SK-N-SH (cell line): ENCODE results near the gene CACNA1D. TPM values are rescaled to one million over a fixed set of nuclear protein-coding genes. Genes with fewer than 3 reads are reported as not detected.

Experiments used
- CTCF ChIA-PET: fragments of 300-600, 350-600 bp; formaldehyde crosslinking; extraction: SDS; loops from one replicate; lab custom pipeline; 2021; lab: Yijun Ruan, JAX
- POLR2A ChIA-PET: fragments of 350-600 bp; sonication (Branson Sonifier 250); formaldehyde crosslinking; extraction: SDS; loops from one replicate; lab custom pipeline; 2020; ENCODE audit warnings: antibody characterized with exemption, inconsistent platforms; lab: Yijun Ruan, JAX
- DNase-seq: peaks from one replicate; pipeline ENCODE4 v3.0.0; 2012
- H2AFZ ChIP-seq: fragments of 200-600 bp; sonication (generic); 2 replicates; pipeline ENCODE4 v1.8.1; 2016; ENCODE audit warnings: antibody characterized with exemption, mild to moderate bottlenecking, low read depth
- H3F3A ChIP-seq: fragments of 200-600 bp; sonication (generic); replicated peaks from 2 replicates; pipeline ENCODE3; 2016; ENCODE audit warnings: antibody characterized with exemption, mild to moderate bottlenecking; ENCODE audit not compliant: insufficient read depth
- H3K27ac ChIP-seq, 2 experiments: fragments of 200-500 bp in 1 of 2; fragments of 200-600 bp in 1 of 2; sonication (Bioruptor generic) in 1 of 2; sonication (generic), shearing (Covaris generic) in 1 of 2; 2 replicates each; pipeline versions ENCODE4 v1.5.1 to v1.6.1; 2014 to 2016; ENCODE audit warnings: low read depth in 2 of 2, inconsistent platforms in 1 of 2, low read length in 1 of 2, mild to moderate bottlenecking in 1 of 2, mixed read lengths in 1 of 2
- H3K27me3 ChIP-seq: fragments of 200-600 bp; sonication (generic), shearing (Covaris generic); 2 replicates; pipeline ENCODE4 v1.6.1; 2016; ENCODE audit warnings: mixed run types; ENCODE audit not compliant: insufficient read depth
- H3K36me3 ChIP-seq, 2 experiments: fragments of 200-500 bp in 1 of 2; fragments of 200-600 bp in 1 of 2; sonication (Bioruptor generic) in 1 of 2; sonication (generic) in 1 of 2; replicated peaks in 1 of 2; 2 replicates each; pipeline versions ENCODE3 to v1.5.1; 2014 to 2016; ENCODE audit warnings: low read length in 1 of 2, mild to moderate bottlenecking in 1 of 2; ENCODE audit not compliant: insufficient read depth in 2 of 2, control insufficient read depth in 1 of 2
- H3K4me1 ChIP-seq, 2 experiments: fragments of 200-500 bp in 1 of 2; fragments of 200-600 bp in 1 of 2; sonication (Bioruptor generic) in 1 of 2; sonication (generic), shearing (Covaris generic) in 1 of 2; 2 replicates each; pipeline versions ENCODE4 v1.5.1 to v1.6.1; 2014 to 2016; ENCODE audit warnings: low read depth in 1 of 2, low read length in 1 of 2, mixed run types in 1 of 2; ENCODE audit not compliant: insufficient read depth in 2 of 2, control insufficient read depth in 1 of 2
- H3K4me2 ChIP-seq: fragments of 200-600 bp; sonication (generic), shearing (Covaris generic); 2 replicates; pipeline ENCODE4 v1.6.1; 2017; ENCODE audit warnings: mixed run types
- H3K4me3 ChIP-seq, 2 experiments: fragments of 200-500 bp in 1 of 2; fragments of 200-600 bp in 1 of 2; sonication (Bioruptor generic) in 1 of 2; sonication (generic), shearing (Covaris generic) in 1 of 2; 2 replicates each; pipeline versions ENCODE4 v1.5.1 to v1.8.1; 2014 to 2016; ENCODE audit warnings: low read depth in 2 of 2, inconsistent platforms in 1 of 2, low read length in 1 of 2, mild to moderate bottlenecking in 1 of 2, mixed read lengths in 1 of 2, moderate library complexity in 1 of 2
- H3K79me2 ChIP-seq: fragments of 200-600 bp; sonication (generic); 2 replicates; pipeline ENCODE4 v1.8.1; 2017; ENCODE audit warnings: mild to moderate bottlenecking; ENCODE audit not compliant: insufficient read depth
- H3K9ac ChIP-seq: fragments of 200-600 bp; sonication (generic); 2 replicates; pipeline ENCODE4 v1.6.1; 2017; ENCODE audit warnings: mixed run types
- H3K9me2 ChIP-seq: fragments of 200-600 bp; sonication (generic); 2 replicates; pipeline ENCODE4 v1.6.1; 2017; ENCODE audit warnings: mixed run types
- H3K9me3 ChIP-seq: fragments of 200-600 bp; sonication (generic); 2 replicates; pipeline ENCODE4 v1.6.1; 2017; ENCODE audit warnings: mixed run types, mild to moderate bottlenecking, moderate library complexity
- H4K20me1 ChIP-seq: fragments of 200-600 bp; sonication (generic); 2 replicates; pipeline ENCODE4 v1.6.1; 2017; ENCODE audit warnings: mild to moderate bottlenecking, mixed run types; ENCODE audit not compliant: insufficient read depth
- CHD2 ChIP-seq: fragments of 150-350 bp; IDR thresholded peaks from 2 replicates; pipeline ENCODE4 v1.6.1; 2018; ENCODE audit warnings: low read length; ENCODE audit not compliant: partially characterized antibody
- EP300 ChIP-seq, 2 experiments: IDR thresholded peaks; 2 replicates each; pipeline versions ENCODE4 v1.4.0 to v1.6.1; 2012; ENCODE audit warnings: borderline replicate concordance in 1 of 2, low read depth in 1 of 2, low read length in 1 of 2
- FOSL2 ChIP-seq: IDR thresholded peaks from 2 replicates; pipeline ENCODE4 v1.4.0; 2012; ENCODE audit warnings: low read depth, mild to moderate bottlenecking, moderate library complexity, borderline replicate concordance
- FOXM1 ChIP-seq: IDR thresholded peaks from 2 replicates; pipeline ENCODE4 v1.4.0; 2012; ENCODE audit warnings: low read depth, mild to moderate bottlenecking
- GABPA ChIP-seq: IDR thresholded peaks from 2 replicates; pipeline ENCODE4 v1.4.0; 2012; ENCODE audit warnings: low read depth, mild to moderate bottlenecking
- IRF3 ChIP-seq: fragments of 150-350 bp; IDR thresholded peaks from 2 replicates; pipeline ENCODE4 v1.6.1; 2016; ENCODE audit warnings: mild to moderate bottlenecking, low read depth, low read length
- MXI1 ChIP-seq: IDR thresholded peaks from 2 replicates; pipeline ENCODE4 v1.6.1; 2012; ENCODE audit warnings: mild to moderate bottlenecking, low read depth, low read length, improper control_type of control experiment
- NFIC ChIP-seq: IDR thresholded peaks from 2 replicates; pipeline ENCODE4 v1.4.0; 2012; ENCODE audit warnings: borderline replicate concordance
- RCOR1 ChIP-seq: fragments of 150-350 bp; IDR thresholded peaks from 2 replicates; pipeline ENCODE4 v1.6.1; 2017; ENCODE audit warnings: antibody characterized with exemption, low read length
- RXRA ChIP-seq: IDR thresholded peaks from 2 replicates; pipeline ENCODE4 v1.4.0; 2012; ENCODE audit warnings: low read depth, mild to moderate bottlenecking, borderline replicate concordance
- TAF1 ChIP-seq: IDR thresholded peaks from 2 replicates; pipeline ENCODE4 v1.6.1; 2012; ENCODE audit warnings: low read depth, mild to moderate bottlenecking, low read length, moderate library complexity, borderline replicate concordance
- TEAD4 ChIP-seq: IDR thresholded peaks from 2 replicates; pipeline ENCODE4 v1.4.0; 2012; ENCODE audit warnings: mild to moderate bottlenecking, borderline replicate concordance; ENCODE audit not compliant: insufficient read depth
- YY1 ChIP-seq: IDR thresholded peaks from 2 replicates; pipeline ENCODE4 v1.4.0; 2012; ENCODE audit warnings: low read depth, mild to moderate bottlenecking
- WGBS: methylation state at CpG from one replicate; pipeline ENCODE4 v1.1.6; 2017; ENCODE audit warnings: low lambda C conversion rate; 5-methylcytosine and 5-hydroxymethylcytosine counted together
- polyA plus RNA-seq, 3 experiments: library from polyadenylated mRNA; depleted of rRNA; stranded (reverse); fragments of >200 nt; gene quantifications; 2 replicates each; pipeline ENCODE4 v1.2.3, GENCODE V29; 2012
- TF ChIP-seq, protein P1 (sequence below): IDR thresholded peaks from 2 replicates; pipeline ENCODE4 v1.4.0; 2012; ENCODE audit warnings: low read depth, borderline replicate concordance
- TF ChIP-seq, protein P2 (sequence below): IDR thresholded peaks from 2 replicates; pipeline ENCODE4 v1.6.1; 2012; ENCODE audit warnings: mild to moderate bottlenecking, low read depth, low read length, moderate library complexity

CACNA1D gene
- polyA plus RNA-seq, 1 of the 3 experiments (the other 2 are of a cell fraction): 0.12 TPM

GRCh38 chr3:53820756-53821580 is 326.6 kb downstream of the CACNA1D start:
- POLR2A ChIA-PET: no interaction called here
- DNase-seq: no peak
- CTCF ChIA-PET: no interaction called here
- Histone ChIP-seq H3K9me2 (no peaks in the 10 kb centered on the region), H3K9me3 (no peaks in the 10 kb centered on the region), H4K20me1 (no peaks in the 10 kb centered on the region), H3K4me3 (no peak overlapping the region), H3K79me2 (no peaks in the 10 kb centered on the region), H3F3A (no peaks in the 10 kb centered on the region), H3K4me1 (no peaks in the 10 kb centered on the region; a peak in 1 of 4 replicates), H3K27me3 (no peaks in the 10 kb centered on the region), H3K36me3 (no peaks in the 10 kb centered on the region), H3K4me2 (no peak overlapping the region), H2AFZ (no peak overlapping the region), H3K27ac (no peak overlapping the region), H3K9ac (no peak overlapping the region)
- 80% methylated on average over 13 of the region's 21 CpGs for WGBS
- no peak for TF ChIP-seq FOSL2
- TF ChIP-seq IRF3: no peak
- no peak for TF ChIP-seq TAF1
- TF ChIP-seq GABPA: no peak
- TF ChIP-seq, protein P1, sequence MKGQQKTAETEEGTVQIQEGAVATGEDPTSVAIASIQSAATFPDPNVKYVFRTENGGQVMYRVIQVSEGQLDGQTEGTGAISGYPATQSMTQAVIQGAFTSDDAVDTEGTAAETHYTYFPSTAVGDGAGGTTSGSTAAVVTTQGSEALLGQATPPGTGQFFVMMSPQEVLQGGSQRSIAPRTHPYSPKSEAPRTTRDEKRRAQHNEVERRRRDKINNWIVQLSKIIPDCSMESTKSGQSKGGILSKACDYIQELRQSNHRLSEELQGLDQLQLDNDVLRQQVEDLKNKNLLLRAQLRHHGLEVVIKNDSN: no peak
- no peak for TF ChIP-seq RCOR1
- no peak for TF ChIP-seq MXI1
- no peak for TF ChIP-seq NFIC
- TF ChIP-seq, protein P2, sequence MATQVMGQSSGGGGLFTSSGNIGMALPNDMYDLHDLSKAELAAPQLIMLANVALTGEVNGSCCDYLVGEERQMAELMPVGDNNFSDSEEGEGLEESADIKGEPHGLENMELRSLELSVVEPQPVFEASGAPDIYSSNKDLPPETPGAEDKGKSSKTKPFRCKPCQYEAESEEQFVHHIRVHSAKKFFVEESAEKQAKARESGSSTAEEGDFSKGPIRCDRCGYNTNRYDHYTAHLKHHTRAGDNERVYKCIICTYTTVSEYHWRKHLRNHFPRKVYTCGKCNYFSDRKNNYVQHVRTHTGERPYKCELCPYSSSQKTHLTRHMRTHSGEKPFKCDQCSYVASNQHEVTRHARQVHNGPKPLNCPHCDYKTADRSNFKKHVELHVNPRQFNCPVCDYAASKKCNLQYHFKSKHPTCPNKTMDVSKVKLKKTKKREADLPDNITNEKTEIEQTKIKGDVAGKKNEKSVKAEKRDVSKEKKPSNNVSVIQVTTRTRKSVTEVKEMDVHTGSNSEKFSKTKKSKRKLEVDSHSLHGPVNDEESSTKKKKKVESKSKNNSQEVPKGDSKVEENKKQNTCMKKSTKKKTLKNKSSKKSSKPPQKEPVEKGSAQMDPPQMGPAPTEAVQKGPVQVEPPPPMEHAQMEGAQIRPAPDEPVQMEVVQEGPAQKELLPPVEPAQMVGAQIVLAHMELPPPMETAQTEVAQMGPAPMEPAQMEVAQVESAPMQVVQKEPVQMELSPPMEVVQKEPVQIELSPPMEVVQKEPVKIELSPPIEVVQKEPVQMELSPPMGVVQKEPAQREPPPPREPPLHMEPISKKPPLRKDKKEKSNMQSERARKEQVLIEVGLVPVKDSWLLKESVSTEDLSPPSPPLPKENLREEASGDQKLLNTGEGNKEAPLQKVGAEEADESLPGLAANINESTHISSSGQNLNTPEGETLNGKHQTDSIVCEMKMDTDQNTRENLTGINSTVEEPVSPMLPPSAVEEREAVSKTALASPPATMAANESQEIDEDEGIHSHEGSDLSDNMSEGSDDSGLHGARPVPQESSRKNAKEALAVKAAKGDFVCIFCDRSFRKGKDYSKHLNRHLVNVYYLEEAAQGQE: no peak

DNA sequence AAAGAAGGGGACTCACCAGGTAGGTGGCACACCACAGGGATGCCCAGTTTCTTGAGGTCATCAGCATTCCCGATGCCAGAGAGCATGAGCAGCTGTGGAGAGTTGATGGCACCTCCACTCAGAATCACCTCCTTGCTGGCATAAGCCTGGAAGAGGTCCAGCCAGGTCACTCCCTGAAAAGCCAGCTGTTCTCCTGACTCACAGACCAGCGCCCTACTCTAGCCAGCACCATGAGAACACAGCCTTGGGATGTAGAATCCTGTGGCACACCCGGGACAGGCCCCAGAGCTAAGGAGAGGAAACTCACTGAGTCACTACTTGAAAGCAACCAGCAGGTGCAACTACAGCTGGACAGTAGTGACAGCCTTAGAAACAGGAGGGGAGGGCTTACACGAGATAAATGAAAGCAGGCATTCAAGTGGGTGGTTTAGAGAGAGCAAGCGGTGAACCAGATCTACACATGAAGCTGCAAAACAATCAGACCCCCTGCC is 327.3 kb downstream of the CACNA1D start:
- H3K4me3 ChIP-seq: no peak overlapping the region
- H3K27ac ChIP-seq: no peak overlapping the region
- no peaks in the 10 kb centered on the region for H4K20me1 ChIP-seq
- H3K4me2 ChIP-seq: no peak overlapping the region
- 53% methylated on average over 5 of the region's 5 CpGs for WGBS
- POLR2A ChIA-PET: no interaction called here
- H3K9me2 ChIP-seq: no peaks in the 10 kb centered on the region
- H3K9me3 ChIP-seq: no peaks in the 10 kb centered on the region
- no peaks in the 10 kb centered on the region for H3F3A ChIP-seq
- H3K4me1 ChIP-seq: no peaks in the 10 kb centered on the region; a peak in 1 of 4 replicates
- no peaks in the 10 kb centered on the region for H3K36me3 ChIP-seq
- H2AFZ ChIP-seq: no peak overlapping the region
- H3K9ac ChIP-seq: no peak overlapping the region
- CTCF ChIA-PET: interaction anchor here (0.5 kb wide), 1 partner anchor 18 kb away, joined by 3 read pairs; no protein-coding TSS in a partner anchor
- no peaks in the 10 kb centered on the region for H3K27me3 ChIP-seq
- DNase-seq: no peak
- H3K79me2 ChIP-seq: no peaks in the 10 kb centered on the region
- TF ChIP-seq, protein P1: no peak
- no peak for TF ChIP-seq FOXM1
- no peak for TF ChIP-seq MXI1
- TF ChIP-seq, protein P2: no peak
- no peak for TF ChIP-seq RXRA
- TF ChIP-seq TEAD4: no peak
- no peak for TF ChIP-seq EP300 (IDR thresholded peaks at IDR 0.05; ENCODE audit: borderline replicate concordance in 1 of 2, low read depth in 1 of 2, low read length in 1 of 2)
- no peak for TF ChIP-seq CHD2
- no peak for TF ChIP-seq YY1
